Measurements from ENCODE around the gene E2F1.

E2F1 gene

GRCh38 chr20:33669873-33670640 lies 16.1 kb downstream of the E2F1 start:
- DNase-seq, result no peak

GRCh38 chr20:33669224-33669623 lies 17.0 kb downstream of the E2F1 start:
- no peak for DNase-seq

GRCh38 chr20:33668466-33669155 lies 17.6 kb downstream of the E2F1 start:
- no peak for DNase-seq

GRCh38 chr20:33667676-33668465 lies 18.3 kb downstream of the E2F1 start:
- no peak for DNase-seq

GRCh38 chr20:33667245-33667675 lies 18.9 kb downstream of the E2F1 start:
- DNase-seq, result no peak

- peak; percentile 99 for DNase-seq
Measured at GRCh38 chr20:33666293-33667244, 19.6 kb downstream of the E2F1 start, which contains the start of gene ACTL10. Gene ACTL10 (plus strand): TSS chr20:33666943. CDS start chr20:33667498, 555 bp downstream.

GRCh38 chr20:33664762-33665144 lies 21.4 kb downstream of the E2F1 start:
- no peak for DNase-seq

GRCh38 chr20:33664085-33664761 lies 22.0 kb downstream of the E2F1 start:
- no peak for DNase-seq

- DNase-seq, result peak; percentile 71
Measured at GRCh38 chr20:33663161-33664084, 22.8 kb downstream of the E2F1 start.

GRCh38 chr20:33662172-33662571 lies 24.0 kb downstream of the E2F1 start, which contains the start of gene C20orf144:
Gene C20orf144 (plus strand): TSS chr20:33662327. CDS start chr20:33662346, 19 bp downstream.
- DNase-seq, result no peak

- no peak for DNase-seq
Measured at GRCh38 chr20:33660685-33661058, 25.5 kb downstream of the E2F1 start.

- DNase-seq, result no peak
Measured at GRCh38 chr20:33660035-33660684, 26.0 kb downstream of the E2F1 start.

GRCh38 chr20:33659341-33660034 lies 26.7 kb downstream of the E2F1 start:
- DNase-seq, result no peak

GRCh38 chr20:33658929-33659328 lies 27.3 kb downstream of the E2F1 start:
- DNase-seq, result no peak

GRCh38 chr20:33658510-33658909 lies 27.7 kb downstream of the E2F1 start:
- no peak for DNase-seq

- no peak for DNase-seq
Measured at GRCh38 chr20:33657704-33658095, 28.5 kb downstream of the E2F1 start.

GRCh38 chr20:33656783-33657703 lies 29.1 kb downstream of the E2F1 start:
- DNase-seq, result no peak

All from NCI-H226 (cell line).